GM12864 (cell line): ENCODE results near the gene FASN.
"Not testable (repeated sequence)": the region's sequence is repeated elsewhere in the genome, so short reads cannot be mapped to it uniquely, and the experiment has no call there.

Experiments used
- DNase-seq: peaks from one replicate; pipeline ENCODE4 v3.0.0-alpha.2; 2011; ENCODE audit warnings: low read depth
- H3K4me3 ChIP-seq: 2 replicates; pipeline ENCODE4 v1.5.1; 2011; ENCODE audit warnings: mild to moderate bottlenecking, low read depth, low read length, control low read depth
- TF ChIP-seq, protein P1 (sequence below): IDR thresholded peaks from 2 replicates; pipeline ENCODE4 v1.5.1; 2011; ENCODE audit warnings: low read depth, mild to moderate bottlenecking, moderate library complexity, low read length, control low read depth, inconsistent platforms; ENCODE audit errors: missing control alignments

The FASN gene

GRCh38 chr17:82041144-82041814 lies 56.8 kb downstream of the FASN start:
- no peak overlapping the region for H3K4me3 ChIP-seq
- TF ChIP-seq, protein P1, sequence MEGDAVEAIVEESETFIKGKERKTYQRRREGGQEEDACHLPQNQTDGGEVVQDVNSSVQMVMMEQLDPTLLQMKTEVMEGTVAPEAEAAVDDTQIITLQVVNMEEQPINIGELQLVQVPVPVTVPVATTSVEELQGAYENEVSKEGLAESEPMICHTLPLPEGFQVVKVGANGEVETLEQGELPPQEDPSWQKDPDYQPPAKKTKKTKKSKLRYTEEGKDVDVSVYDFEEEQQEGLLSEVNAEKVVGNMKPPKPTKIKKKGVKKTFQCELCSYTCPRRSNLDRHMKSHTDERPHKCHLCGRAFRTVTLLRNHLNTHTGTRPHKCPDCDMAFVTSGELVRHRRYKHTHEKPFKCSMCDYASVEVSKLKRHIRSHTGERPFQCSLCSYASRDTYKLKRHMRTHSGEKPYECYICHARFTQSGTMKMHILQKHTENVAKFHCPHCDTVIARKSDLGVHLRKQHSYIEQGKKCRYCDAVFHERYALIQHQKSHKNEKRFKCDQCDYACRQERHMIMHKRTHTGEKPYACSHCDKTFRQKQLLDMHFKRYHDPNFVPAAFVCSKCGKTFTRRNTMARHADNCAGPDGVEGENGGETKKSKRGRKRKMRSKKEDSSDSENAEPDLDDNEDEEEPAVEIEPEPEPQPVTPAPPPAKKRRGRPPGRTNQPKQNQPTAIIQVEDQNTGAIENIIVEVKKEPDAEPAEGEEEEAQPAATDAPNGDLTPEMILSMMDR: no peak
- DNase-seq: no peak

GRCh38 chr17:82039695-82040299 lies 58.2 kb downstream of the FASN start:
- no peak for DNase-seq
- TF ChIP-seq, protein P1: no peak

GRCh38 chr17:82038796-82039409 lies 59.1 kb downstream of the FASN start:
- DNase-seq, H3K4me3 ChIP-seq: not testable (repeated sequence)

More at GRCh38 chr17:82039695-82040299, 58.2 kb downstream of the FASN start:
- H3K4me3 ChIP-seq: no peak overlapping the region

GRCh38 chr17:82037889-82038195 lies 60.2 kb downstream of the FASN start:
- DNase-seq: no peak
- peak overlapping the region; percentile 16 for H3K4me3 ChIP-seq
- TF ChIP-seq, protein P1: no peak

GRCh38 chr17:82037092-82037888 lies 60.7 kb downstream of the FASN start, which contains the start of gene DCXR:
Gene DCXR, minus strand, starts transcription at chr17:82037697. Its CDS starts 15 bp downstream, at chr17:82037682.
- peak; percentile 82 for DNase-seq
- peak within 1 kb of the TSS; percentile 51 for H3K4me3 ChIP-seq
- TF ChIP-seq, protein P1: peak; percentile 84

DNA sequence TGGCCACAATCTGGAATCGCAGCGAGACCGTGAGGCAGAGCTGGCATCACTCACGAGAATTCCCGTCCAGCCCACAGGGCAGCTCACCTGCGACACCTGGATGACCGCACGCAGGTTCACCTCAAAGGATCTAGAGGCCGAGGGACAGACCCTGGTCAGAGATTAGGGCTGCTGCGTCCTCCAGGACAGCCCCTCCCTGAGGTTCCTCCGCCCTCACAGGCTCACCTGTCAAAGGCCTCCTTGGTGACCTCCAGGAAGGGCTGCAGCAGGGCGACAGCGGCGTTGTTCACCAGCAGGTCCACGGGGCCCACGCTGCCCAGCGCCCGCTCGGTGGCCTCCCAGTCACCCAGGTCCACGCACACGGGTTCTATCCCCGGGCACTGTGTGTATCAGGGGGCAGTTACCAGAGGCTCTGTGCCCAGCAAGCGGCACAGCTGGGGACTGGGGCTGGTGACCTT lies 61.4 kb downstream of the FASN start:
- TF ChIP-seq, protein P1: no peak
- DNase-seq: no peak

More for the DNA sequence above, 61.4 kb downstream of the FASN start:
- H3K4me3 ChIP-seq: peak overlapping the region; percentile 51
